ENCODE results near the gene BOC. TPM values are rescaled to one million over a fixed set of nuclear protein-coding genes. Genes with fewer than 3 reads are reported as not detected.

Gene BOC
- total RNA-seq, 1 donor from 2014 or later: 22.4 TPM

DNA sequence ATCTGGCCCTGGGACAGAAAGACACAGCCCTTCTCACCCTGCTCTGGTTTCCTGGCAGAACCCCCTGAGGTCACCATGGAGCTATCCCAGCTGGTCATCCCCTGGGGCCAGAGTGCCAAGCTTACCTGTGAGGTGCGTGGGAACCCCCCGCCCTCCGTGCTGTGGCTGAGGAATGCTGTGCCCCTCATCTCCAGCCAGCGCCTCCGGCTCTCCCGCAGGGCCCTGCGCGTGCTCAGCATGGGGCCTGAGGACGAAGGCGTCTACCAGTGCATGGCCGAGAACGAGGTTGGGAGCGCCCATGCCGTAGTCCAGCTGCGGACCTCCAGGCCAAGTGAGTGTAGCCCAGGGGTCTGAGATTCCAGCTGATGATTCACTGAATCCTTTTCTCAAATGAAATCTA lies 61.7 kb downstream of the BOC start:
- Mint-ChIP-seq H3K4me1 (ENCODE audit: unreplicated experiment) (peaks cover 35% of the 10 kb centered on the region), H3K9me3 (ENCODE audit: unreplicated experiment) (no peaks in the 10 kb centered on the region), H3K4me3 (ENCODE audit: unreplicated experiment) (no peak overlapping the region), H3K36me3 (ENCODE audit: unreplicated experiment) (peaks cover 14% of the 10 kb centered on the region), H3K27me3 (ENCODE audit: unreplicated experiment) (no peaks in the 10 kb centered on the region), H3K27ac (ENCODE audit: unreplicated experiment) (no peak overlapping the region)
- DNase-seq (ENCODE audit: extremely low spot score, unreplicated experiment): no peak
- TF ChIP-seq CTCF (IDR thresholded peaks at IDR 0.05): no peak

GRCh38 chr3:113273604-113274378 lies 62.4 kb downstream of the BOC start:
- no peak overlapping the region for H3K27ac Mint-ChIP-seq (ENCODE audit: unreplicated experiment)
- DNase-seq (ENCODE audit: extremely low spot score, unreplicated experiment): no peak
- H3K4me1 Mint-ChIP-seq (ENCODE audit: unreplicated experiment): peaks cover 35% of the 10 kb centered on the region
- no peak overlapping the region for H3K4me3 Mint-ChIP-seq (ENCODE audit: unreplicated experiment)
- peaks cover 10% of the 10 kb centered on the region for H3K36me3 Mint-ChIP-seq (ENCODE audit: unreplicated experiment)
- no peaks in the 10 kb centered on the region for H3K9me3 Mint-ChIP-seq (ENCODE audit: unreplicated experiment)
- H3K27me3 Mint-ChIP-seq (ENCODE audit: unreplicated experiment): no peaks in the 10 kb centered on the region
- no peak for TF ChIP-seq CTCF (IDR thresholded peaks at IDR 0.05)

DNA sequence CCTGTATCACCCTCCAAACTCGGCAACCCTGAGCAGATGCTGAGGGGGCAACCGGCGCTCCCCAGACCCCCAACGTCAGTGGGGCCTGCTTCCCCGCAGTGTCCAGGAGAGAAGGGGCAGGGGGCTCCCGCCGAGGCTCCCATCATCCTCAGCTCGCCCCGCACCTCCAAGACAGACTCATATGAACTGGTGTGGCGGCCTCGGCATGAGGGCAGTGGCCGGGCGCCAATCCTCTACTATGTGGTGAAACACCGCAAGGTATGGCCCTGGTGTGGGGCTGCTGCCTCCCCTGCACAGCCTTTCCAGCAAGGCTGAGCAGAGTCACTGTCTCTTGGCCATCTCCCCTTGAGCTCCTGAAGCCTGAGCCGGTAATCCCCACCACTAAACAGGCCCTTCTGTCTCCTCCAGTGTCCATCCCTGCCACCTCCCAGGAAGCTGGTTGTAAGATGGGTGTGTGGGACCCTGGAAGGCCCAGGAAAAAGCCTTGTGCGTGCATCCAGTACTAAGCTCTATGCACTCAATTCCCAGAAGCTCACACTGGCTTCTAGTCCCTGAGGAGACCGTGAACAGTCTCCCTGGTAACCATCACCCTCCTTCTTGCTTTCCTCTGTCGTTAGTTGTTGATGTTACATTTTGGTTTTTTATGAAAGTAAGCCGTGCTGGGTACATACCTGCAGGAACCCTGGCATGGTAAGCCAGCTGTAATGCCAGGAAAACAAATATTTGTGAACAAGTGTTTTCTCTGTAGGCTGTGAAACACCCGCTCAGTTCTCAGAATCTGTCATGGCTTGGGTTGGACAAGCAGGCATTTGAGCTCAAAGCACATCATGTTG lies 63.3 kb downstream of the BOC start:
- H3K27me3 Mint-ChIP-seq (ENCODE audit: unreplicated experiment): no peaks in the 10 kb centered on the region
- no peak overlapping the region for H3K4me3 Mint-ChIP-seq (ENCODE audit: unreplicated experiment)
- DNase-seq (ENCODE audit: extremely low spot score, unreplicated experiment): no peak
- peaks cover 9% of the 10 kb centered on the region for H3K36me3 Mint-ChIP-seq (ENCODE audit: unreplicated experiment)
- peak overlapping the region; percentile 99 for H3K27ac Mint-ChIP-seq (ENCODE audit: unreplicated experiment)
- TF ChIP-seq CTCF (IDR thresholded peaks at IDR 0.05): no peak
- H3K9me3 Mint-ChIP-seq (ENCODE audit: unreplicated experiment): no peaks in the 10 kb centered on the region
- H3K4me1 Mint-ChIP-seq (ENCODE audit: unreplicated experiment): peaks cover 35% of the 10 kb centered on the region

- no peaks in the 10 kb centered on the region for H3K27me3 Mint-ChIP-seq (ENCODE audit: unreplicated experiment)
- peak overlapping the region; percentile 99 for H3K27ac Mint-ChIP-seq (ENCODE audit: unreplicated experiment)
- no peak for DNase-seq (ENCODE audit: extremely low spot score, unreplicated experiment)
- no peak overlapping the region for H3K4me3 Mint-ChIP-seq (ENCODE audit: unreplicated experiment)
- no peak for TF ChIP-seq CTCF (IDR thresholded peaks at IDR 0.05)
- peaks cover 35% of the 10 kb centered on the region for H3K4me1 Mint-ChIP-seq (ENCODE audit: unreplicated experiment)
- peaks cover 9% of the 10 kb centered on the region for H3K36me3 Mint-ChIP-seq (ENCODE audit: unreplicated experiment)
- H3K9me3 Mint-ChIP-seq (ENCODE audit: unreplicated experiment): no peaks in the 10 kb centered on the region
Observed at GRCh38 chr3:113275258-113275556, 63.9 kb downstream of the BOC start.

DNA sequence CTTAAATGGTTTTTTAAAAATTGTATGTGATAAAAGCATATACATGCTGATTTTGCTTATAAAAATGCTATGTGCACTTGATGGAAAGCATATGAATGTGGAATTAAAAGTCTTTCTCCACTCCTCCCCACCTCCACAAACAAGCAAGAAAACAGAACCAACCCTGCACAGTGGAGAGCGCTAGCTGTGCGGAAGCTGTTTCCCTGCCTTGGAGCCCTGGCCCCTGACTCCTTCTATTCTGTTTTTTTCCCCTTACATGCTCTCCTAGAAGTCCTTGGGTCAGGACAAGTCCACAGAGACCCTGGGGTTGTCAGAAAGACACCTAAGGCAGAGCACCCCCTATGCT lies 64.2 kb downstream of the BOC start:
- H3K27me3 Mint-ChIP-seq (ENCODE audit: unreplicated experiment): no peaks in the 10 kb centered on the region
- no peak for DNase-seq (ENCODE audit: extremely low spot score, unreplicated experiment)
- no peak for TF ChIP-seq CTCF (IDR thresholded peaks at IDR 0.05)
- H3K9me3 Mint-ChIP-seq (ENCODE audit: unreplicated experiment): no peaks in the 10 kb centered on the region
- peaks cover 12% of the 10 kb centered on the region for H3K36me3 Mint-ChIP-seq (ENCODE audit: unreplicated experiment)
- H3K27ac Mint-ChIP-seq (ENCODE audit: unreplicated experiment): peak overlapping the region; percentile 99
- peak overlapping the region; percentile 74 for H3K4me3 Mint-ChIP-seq (ENCODE audit: unreplicated experiment)
- H3K4me1 Mint-ChIP-seq (ENCODE audit: unreplicated experiment): peaks cover 35% of the 10 kb centered on the region

All from osteocyte (in vitro differentiated cells).